Measurements from ENCODE around the gene CSF3. TPM values are rescaled to one million over a fixed set of nuclear protein-coding genes. Genes with fewer than 3 reads are reported as not detected.
A peak's percentile ranks its signal among the peaks of the same experiment; 100 is the strongest.

The CSF3 gene
- total and polyA plus RNA-seq, 12 donors, result 0.06 to 6.1 (median 0.44) TPM; not detected in 4

- peak overlapping the region in 4 of 5 donors; percentile 13 to 91 (median 89) for H3K27ac ChIP-seq
- DNase-seq, result peak in 3 of 7 donors; percentile 11 to 56 (median 33)
Observed at GRCh38 chr17:39979893-39980350, 35.3 kb upstream of the CSF3 start.

GRCh38 chr17:39980351-39981206 is 34.7 kb upstream of the CSF3 start, which contains the start of gene PSMD3:
PSMD3 (plus strand) TSS chr17:39980807; CDS start chr17:39980971, 164 bp downstream.
- Histone ChIP-seq H3K27ac (peak within 1 kb of the TSS; percentile 50 to 91 (median 88)), H3K9me3 (replicated peaks in 1 of 3) (no peaks in the 10 kb centered on the region), H3K27me3 (no peaks in the 10 kb centered on the region), H3K4me3 (peak within 1 kb of the TSS; percentile 75 to 88 (median 79)), H3K36me3 (replicated peaks in 1 of 2) (peaks cover 0 to 15% of the 10 kb centered on the region in 2 donors), H3K4me1 (replicated peaks in 1 of 2) (peaks cover 11 to 26% of the 10 kb centered on the region in 2 donors)
- TF ChIP-seq POLR2A (IDR thresholded peaks at IDR 0.05), result peak; percentile 78 to 91
- peak; percentile 50 to 96 (median 92) for TF ChIP-seq CTCF (IDR thresholded peaks at IDR 0.05)
- peak; percentile 97 to 100 (median 99) for DNase-seq
- intact Hi-C loops (cut with DNase I), result loop anchor here in 1 of 2 donors (10.0 kb wide), 1 partner anchor 64 kb away; no protein-coding TSS in a partner anchor
- WGBS, 4 donors, result 0% methylated on average over 12 to 84 of the region's 84 CpGs

More at GRCh38 chr17:39979893-39980350, 35.3 kb upstream of the CSF3 start:
- Histone ChIP-seq H3K4me3 (peak overlapping the region in 3 of 4 donors; percentile 75 to 88 (median 76)), H3K36me3 (replicated peaks in 1 of 2) (peaks cover 0 to 8% of the 10 kb centered on the region in 2 donors), H3K9me3 (replicated peaks in 1 of 3) (no peaks in the 10 kb centered on the region), H3K4me1 (replicated peaks in 1 of 2) (peaks cover 11 to 26% of the 10 kb centered on the region in 2 donors), H3K27me3 (no peaks in the 10 kb centered on the region)
- intact Hi-C loops (cut with DNase I), result loop anchor here in 1 of 2 donors (10.0 kb wide), 1 partner anchor 65 kb away; no protein-coding TSS in a partner anchor
- WGBS, 4 donors, result 0 to 2% (median 0%) methylated on average over 10 of the region's 10 CpGs
- TF ChIP-seq POLR2A (IDR thresholded peaks at IDR 0.05), result no peak

DNA sequence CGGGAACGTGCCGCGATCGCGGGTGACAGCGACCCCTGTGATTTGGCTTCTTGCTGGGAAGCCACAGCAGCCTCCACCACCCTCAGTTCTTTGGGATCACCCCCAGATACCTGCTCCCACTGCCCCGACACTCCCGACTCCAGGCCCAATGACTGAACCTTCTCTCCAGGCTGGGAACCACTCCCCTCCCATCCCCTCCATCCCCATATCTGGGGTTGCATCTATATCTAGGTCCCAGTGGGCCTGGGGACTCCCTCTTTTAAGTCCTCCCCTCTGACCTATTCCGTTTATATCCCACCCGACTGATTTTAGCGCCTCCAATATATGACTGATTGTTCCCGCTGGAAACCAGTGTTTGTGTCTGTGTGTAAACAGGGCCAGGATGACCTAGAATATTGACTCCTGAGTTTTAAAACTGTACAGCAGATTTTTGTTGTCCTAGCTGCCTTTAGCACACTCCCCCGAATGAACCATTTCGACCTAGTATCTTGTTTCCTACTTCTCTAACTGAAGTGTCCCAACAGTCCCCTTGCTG is 34.0 kb upstream of the CSF3 start:
- intact Hi-C loops (cut with DNase I), result loop anchor here in 1 of 2 donors (10.0 kb wide), 1 partner anchor 64 kb away; no protein-coding TSS in a partner anchor
- H3K9me3 ChIP-seq (replicated peaks in 1 of 3), result no peaks in the 10 kb centered on the region
- H3K4me1 ChIP-seq (replicated peaks in 1 of 2), result peaks cover 11 to 26% of the 10 kb centered on the region in 2 donors
- 0 to 1% (median 1%) methylated on average over 6 to 15 of the region's 15 CpGs for WGBS, 4 donors
- TF ChIP-seq POLR2A (IDR thresholded peaks at IDR 0.05) (no peak), CTCF (IDR thresholded peaks at IDR 0.05) (no peak)
- no peaks in the 10 kb centered on the region for H3K27me3 ChIP-seq
- H3K36me3 ChIP-seq (replicated peaks in 1 of 2), result peaks cover 0 to 22% of the 10 kb centered on the region in 2 donors
- peak overlapping the region; percentile 63 to 88 (median 79) for H3K4me3 ChIP-seq
- peak overlapping the region in 4 of 5 donors; percentile 79 to 91 (median 89) for H3K27ac ChIP-seq
- DNase-seq, result no peak

GRCh38 chr17:39981766-39982375 is 33.4 kb upstream of the CSF3 start:
- intact Hi-C loops (cut with DNase I), result loop anchor here in 1 of 2 donors (10.0 kb wide), 1 partner anchor 63 kb away; no protein-coding TSS in a partner anchor
- TF ChIP-seq CTCF (IDR thresholded peaks at IDR 0.05), result no peak
- no peak for TF ChIP-seq POLR2A (IDR thresholded peaks at IDR 0.05)

More at GRCh38 chr17:39981766-39982375, 33.4 kb upstream of the CSF3 start:
- no peak for DNase-seq
- Histone ChIP-seq H3K27ac (peak overlapping the region in 1 of 5 donors; percentile 88), H3K36me3 (replicated peaks in 1 of 2) (peaks cover 0 to 28% of the 10 kb centered on the region in 2 donors), H3K9me3 (replicated peaks in 1 of 3) (no peaks in the 10 kb centered on the region), H3K27me3 (no peaks in the 10 kb centered on the region), H3K4me3 (peak overlapping the region in 3 of 4 donors; percentile 76 to 88 (median 82)), H3K4me1 (replicated peaks in 1 of 2) (peaks cover 11 to 26% of the 10 kb centered on the region in 2 donors)
- 20 to 22% (median 21%) methylated on average over 7 of the region's 7 CpGs for WGBS, 4 donors

All from adrenal gland (tissue), 12 donors.